Neural progenitor cell (in vitro differentiated cells): ENCODE results near the gene ENAH. TPM values are rescaled to one million over a fixed set of nuclear protein-coding genes. Genes with fewer than 3 reads are reported as not detected.
A peak's percentile ranks its signal among the peaks of the same experiment; 100 is the strongest.

ENCODE experiments used
- DNase-seq: peaks from one replicate; pipeline ENCODE4 v3.0.0-alpha.2; 2016; ENCODE audit warnings: low spot score
- H2AFZ ChIP-seq: fragments of 200-600 bp; sonication (generic); replicated peaks from 2 replicates; pipeline ENCODE4 v1.6.1; 2016; ENCODE audit warnings: antibody characterized with exemption
- H3F3A ChIP-seq: fragments of 200-600 bp; sonication (generic); 2 replicates; pipeline ENCODE4 v1.6.1; 2016; ENCODE audit warnings: antibody characterized with exemption, low read depth
- H3K27ac ChIP-seq: fragments of 200-600 bp; sonication (generic); 2 replicates; pipeline ENCODE4 v1.5.1; 2016; ENCODE audit warnings: mild to moderate bottlenecking
- H3K27me3 ChIP-seq: fragments of 200-600 bp; sonication (generic); 2 replicates; pipeline ENCODE4 v1.6.1; 2016; ENCODE audit warnings: mild to moderate bottlenecking, moderate library complexity
- H3K36me3 ChIP-seq: fragments of 200-600 bp; sonication (generic); 2 replicates; pipeline ENCODE4 v1.5.1; 2016
- H3K4me1 ChIP-seq: fragments of 200-600 bp; sonication (generic); 2 replicates; pipeline ENCODE4 v1.6.1; 2016; ENCODE audit warnings: mixed run types
- H3K4me2 ChIP-seq: fragments of 200-600 bp; sonication (generic); 2 replicates; pipeline ENCODE4 v1.6.1; 2016
- H3K4me3 ChIP-seq: fragments of 200-600 bp; sonication (generic); 2 replicates; pipeline ENCODE4 v1.5.1; 2016
- H3K79me2 ChIP-seq: fragments of 200-600 bp; sonication (generic); 2 replicates; pipeline ENCODE4 v1.6.1; 2016; ENCODE audit warnings: low read depth
- H3K9ac ChIP-seq: fragments of 200-600 bp; sonication (generic); 2 replicates; pipeline ENCODE4 v1.6.1; 2016
- H3K9me3 ChIP-seq: fragments of 200-600 bp; sonication (generic); 2 replicates; pipeline ENCODE4 v1.5.1; 2016; ENCODE audit warnings: low read depth
- H4K20me1 ChIP-seq: fragments of 200-600 bp; sonication (generic); 2 replicates; pipeline ENCODE4 v1.6.1; 2016; ENCODE audit warnings: low read depth
- H3K27ac Mint-ChIP-seq: 3 replicates; pipeline ENCODE4 v1.8.0; 2021; ENCODE audit warnings: mixed read lengths
- H3K27me3 Mint-ChIP-seq: 2 replicates; pipeline ENCODE4 v1.8.0; 2022; ENCODE audit warnings: low read depth, mild to moderate bottlenecking, inconsistent platforms, moderate library complexity, mixed read lengths; ENCODE audit not compliant: insufficient read depth
- H3K36me3 Mint-ChIP-seq: 3 replicates; pipeline ENCODE4 v1.8.0; 2021; ENCODE audit warnings: mixed read lengths
- H3K4me1 Mint-ChIP-seq: 3 replicates; pipeline ENCODE4 v1.8.0; 2021; ENCODE audit warnings: mixed read lengths
- H3K4me3 Mint-ChIP-seq: 3 replicates; pipeline ENCODE4 v1.8.0; 2021; ENCODE audit warnings: mild to moderate bottlenecking, moderate library complexity, mixed read lengths
- H3K9me3 Mint-ChIP-seq: 3 replicates; pipeline ENCODE4 v1.8.0; 2020; ENCODE audit warnings: mixed read lengths
- EZH2 ChIP-seq: fragments of 200-600 bp; sonication (generic); IDR thresholded peaks from 2 replicates; pipeline ENCODE4 v1.6.1; 2017; ENCODE audit warnings: antibody characterized with exemption, mild to moderate bottlenecking, moderate library complexity
- EZH2phosphoT487 ChIP-seq: fragments of 200-600 bp; sonication (generic); IDR thresholded peaks from 2 replicates; pipeline ENCODE4 v1.6.1; 2017; ENCODE audit warnings: antibody characterized with exemption
- total RNA-seq: library from RNA; depleted of rRNA; stranded (reverse); fragments of >200 nt; gene quantifications from 2 replicates; pipeline ENCODE4 v1.2.3, GENCODE V29; 2015; ENCODE audit warnings: low replicate concordance
- TF ChIP-seq, protein P1 (sequence below): fragments of 200-600 bp; sonication (generic); IDR thresholded peaks from 2 replicates; pipeline ENCODE4 v1.5.1; 2017; ENCODE audit warnings: antibody characterized with exemption, mild to moderate bottlenecking

ENAH gene
- total RNA-seq, 1 donor from 2014 or later: 346 TPM

DNA sequence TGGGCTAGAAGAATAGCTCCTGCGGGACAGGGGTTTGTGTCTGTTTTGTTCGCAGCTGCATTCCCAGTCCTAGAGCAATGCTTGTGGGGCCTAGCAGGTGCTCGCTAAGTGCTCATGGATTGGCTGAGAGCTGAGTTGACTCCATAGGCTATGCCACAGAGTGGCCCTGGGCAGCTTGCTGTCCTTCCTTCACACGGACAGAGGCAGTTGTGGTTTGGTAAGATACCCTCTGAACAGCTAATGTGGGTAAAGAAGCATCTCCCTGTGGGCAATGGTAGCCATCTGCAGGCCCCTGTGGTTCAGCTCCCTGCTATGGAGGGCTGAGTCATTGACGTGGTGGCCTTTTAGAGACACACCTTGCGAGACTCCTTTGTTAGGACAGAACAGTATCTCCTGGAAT, 201.6 kb downstream of the ENAH start:
- Mint-ChIP-seq H3K27me3 (peaks cover 9% of the 10 kb centered on the region), H3K9me3 (no peaks in the 10 kb centered on the region), H3K36me3 (no peaks in the 10 kb centered on the region), H3K4me1 (peaks cover 31% of the 10 kb centered on the region), H3K4me3 (no peak overlapping the region), H3K27ac (no peak overlapping the region)
- H3K9ac ChIP-seq: no peak overlapping the region
- no peak overlapping the region for H3K27ac ChIP-seq
- H2AFZ ChIP-seq: no peak overlapping the region
- no peaks in the 10 kb centered on the region for H3K9me3 ChIP-seq
- no peak overlapping the region for H3K4me3 ChIP-seq
- H3K79me2 ChIP-seq: no peaks in the 10 kb centered on the region
- peaks cover 9% of the 10 kb centered on the region for H3K4me1 ChIP-seq
- no peak overlapping the region for H3K4me2 ChIP-seq
- DNase-seq: no peak
- H3F3A ChIP-seq: no peaks in the 10 kb centered on the region
- TF ChIP-seq EZH2 (no peak), EZH2phosphoT487 (no peak)
- TF ChIP-seq, protein P1, sequence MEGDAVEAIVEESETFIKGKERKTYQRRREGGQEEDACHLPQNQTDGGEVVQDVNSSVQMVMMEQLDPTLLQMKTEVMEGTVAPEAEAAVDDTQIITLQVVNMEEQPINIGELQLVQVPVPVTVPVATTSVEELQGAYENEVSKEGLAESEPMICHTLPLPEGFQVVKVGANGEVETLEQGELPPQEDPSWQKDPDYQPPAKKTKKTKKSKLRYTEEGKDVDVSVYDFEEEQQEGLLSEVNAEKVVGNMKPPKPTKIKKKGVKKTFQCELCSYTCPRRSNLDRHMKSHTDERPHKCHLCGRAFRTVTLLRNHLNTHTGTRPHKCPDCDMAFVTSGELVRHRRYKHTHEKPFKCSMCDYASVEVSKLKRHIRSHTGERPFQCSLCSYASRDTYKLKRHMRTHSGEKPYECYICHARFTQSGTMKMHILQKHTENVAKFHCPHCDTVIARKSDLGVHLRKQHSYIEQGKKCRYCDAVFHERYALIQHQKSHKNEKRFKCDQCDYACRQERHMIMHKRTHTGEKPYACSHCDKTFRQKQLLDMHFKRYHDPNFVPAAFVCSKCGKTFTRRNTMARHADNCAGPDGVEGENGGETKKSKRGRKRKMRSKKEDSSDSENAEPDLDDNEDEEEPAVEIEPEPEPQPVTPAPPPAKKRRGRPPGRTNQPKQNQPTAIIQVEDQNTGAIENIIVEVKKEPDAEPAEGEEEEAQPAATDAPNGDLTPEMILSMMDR: no peak
- H3K27me3 ChIP-seq: no peaks in the 10 kb centered on the region
- no peaks in the 10 kb centered on the region for H3K36me3 ChIP-seq
- H4K20me1 ChIP-seq: no peaks in the 10 kb centered on the region

- no peak for TF ChIP-seq EZH2
- TF ChIP-seq EZH2phosphoT487: no peak
- TF ChIP-seq, protein P1: no peak
- Mint-ChIP-seq H3K27me3 (peaks cover 6% of the 10 kb centered on the region), H3K27ac (peak overlapping the region; percentile 2), H3K4me1 (peaks cover 35% of the 10 kb centered on the region), H3K36me3 (no peaks in the 10 kb centered on the region), H3K9me3 (no peaks in the 10 kb centered on the region), H3K4me3 (no peak overlapping the region)
- no peak overlapping the region for H3K27ac ChIP-seq
- H3K4me3 ChIP-seq: no peak overlapping the region
- DNase-seq: no peak
- H3K9ac ChIP-seq: no peak overlapping the region
- no peak overlapping the region for H3K4me2 ChIP-seq
- H3K4me1 ChIP-seq: peaks cover 9% of the 10 kb centered on the region
- H3K9me3 ChIP-seq: no peaks in the 10 kb centered on the region
- H3F3A ChIP-seq: no peaks in the 10 kb centered on the region
- H3K79me2 ChIP-seq: no peaks in the 10 kb centered on the region
- no peaks in the 10 kb centered on the region for H3K27me3 ChIP-seq
- H4K20me1 ChIP-seq: no peaks in the 10 kb centered on the region
- H3K36me3 ChIP-seq: no peaks in the 10 kb centered on the region
- no peak overlapping the region for H2AFZ ChIP-seq
Observed at GRCh38 chr1:225450491-225451191, 202.3 kb downstream of the ENAH start.

DNA sequence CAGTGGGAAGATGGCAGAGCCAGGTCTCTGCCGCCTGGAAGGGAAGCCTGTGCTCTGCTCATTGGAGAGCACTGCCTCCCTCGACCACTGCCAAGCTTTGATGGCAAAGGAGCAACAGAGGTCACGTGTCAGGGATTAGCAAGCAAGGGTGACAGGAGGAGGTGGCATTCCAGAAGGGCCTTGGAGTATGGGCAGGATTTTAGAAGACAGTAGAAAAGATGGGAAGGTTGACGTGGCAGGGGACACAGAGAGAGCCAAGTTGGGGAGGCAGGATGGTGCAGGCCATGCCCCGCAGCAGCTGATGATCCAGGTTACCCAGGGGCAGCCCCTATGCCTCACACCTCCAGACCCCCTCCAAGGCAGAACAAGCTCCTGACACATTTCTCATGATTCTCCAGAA, 203.1 kb downstream of the ENAH start:
- peaks cover 6% of the 10 kb centered on the region for H3K27me3 Mint-ChIP-seq
- DNase-seq: no peak
- Histone ChIP-seq H3K27me3 (no peaks in the 10 kb centered on the region), H4K20me1 (no peaks in the 10 kb centered on the region), H3K4me2 (no peak overlapping the region), H3K4me1 (peaks cover 9% of the 10 kb centered on the region), H3K79me2 (no peaks in the 10 kb centered on the region), H3K27ac (no peak overlapping the region), H3K9me3 (no peaks in the 10 kb centered on the region), H3K4me3 (no peak overlapping the region), H2AFZ (no peak overlapping the region), H3K36me3 (no peaks in the 10 kb centered on the region), H3F3A (no peaks in the 10 kb centered on the region), H3K9ac (no peak overlapping the region)
- H3K4me3 Mint-ChIP-seq: peak overlapping the region; percentile 26
- TF ChIP-seq EZH2 (no peak), EZH2phosphoT487 (no peak)
- TF ChIP-seq, protein P1: no peak
- peaks cover 34% of the 10 kb centered on the region for H3K4me1 Mint-ChIP-seq
- no peaks in the 10 kb centered on the region for H3K9me3 Mint-ChIP-seq
- H3K36me3 Mint-ChIP-seq: no peaks in the 10 kb centered on the region
- no peak overlapping the region for H3K27ac Mint-ChIP-seq
